GM10248 (cell line): Measurements from ENCODE around the gene F7.
"Not testable (repeated sequence)": the region's sequence is repeated elsewhere in the genome, so short reads cannot be mapped to it uniquely, and the experiment has no call there.

Experiments used
- CTCF ChIA-PET: fragments of 300-600 bp; sonication (Branson Sonifier 250); formaldehyde crosslinking; extraction: SDS; loops from one replicate; lab custom pipeline; 2021; ENCODE audit warnings: antibody characterized with exemption; lab: Yijun Ruan, JAX
- POLR2A ChIA-PET: fragments of 350-650 bp; sonication (Branson Sonifier 250); formaldehyde crosslinking; extraction: SDS; loops from one replicate; lab custom pipeline; 2020; ENCODE audit warnings: antibody characterized with exemption; lab: Yijun Ruan, JAX
- DNase-seq: peaks from one replicate; pipeline ENCODE4 v3.0.0; 2012; ENCODE audit errors: extremely low spot score
- CTCF ChIP-seq: IDR thresholded peaks from 2 replicates; pipeline ENCODE4 v1.5.1; 2012; ENCODE audit warnings: mild to moderate bottlenecking, low read depth; ENCODE audit errors: extremely low read depth, missing control alignments, control extremely low read depth

Gene F7

GRCh38 chr13:113105032-113105920, at the start of gene F7:
Gene F7 (plus strand): TSS chr13:113105791. CDS start chr13:113105842, 51 bp downstream.
- DNase-seq = no peak
- CTCF ChIA-PET = no interaction called here
- POLR2A ChIA-PET = no interaction called here
- TF ChIP-seq CTCF = no peak

GRCh38 chr13:113057084-113057483, 48.5 kb upstream of the F7 start:
- ChIA-PET CTCF (no interaction called here), POLR2A (no interaction called here)
- no peak for TF ChIP-seq CTCF
- no peak for DNase-seq

- POLR2A ChIA-PET, CTCF ChIA-PET, DNase-seq: not testable (repeated sequence)
These were observed 48.0 kb upstream of the F7 start for GRCh38 chr13:113057559-113057958.

- CTCF ChIA-PET = no interaction called here
- POLR2A ChIA-PET = no interaction called here
- TF ChIP-seq CTCF = no peak
- DNase-seq = no peak
These were observed 47.2 kb upstream of the F7 start for GRCh38 chr13:113058129-113058987.

GRCh38 chr13:113058988-113059850, 46.4 kb upstream of the F7 start:
- CTCF ChIA-PET = no interaction called here
- POLR2A ChIA-PET = no interaction called here
- DNase-seq = no peak
- no peak for TF ChIP-seq CTCF

GRCh38 chr13:113059891-113060290, 45.7 kb upstream of the F7 start:
- ChIA-PET CTCF (no interaction called here), POLR2A (no interaction called here)
- DNase-seq = no peak
- no peak for TF ChIP-seq CTCF
